ENCODE data around the gene CD6.

DNA sequence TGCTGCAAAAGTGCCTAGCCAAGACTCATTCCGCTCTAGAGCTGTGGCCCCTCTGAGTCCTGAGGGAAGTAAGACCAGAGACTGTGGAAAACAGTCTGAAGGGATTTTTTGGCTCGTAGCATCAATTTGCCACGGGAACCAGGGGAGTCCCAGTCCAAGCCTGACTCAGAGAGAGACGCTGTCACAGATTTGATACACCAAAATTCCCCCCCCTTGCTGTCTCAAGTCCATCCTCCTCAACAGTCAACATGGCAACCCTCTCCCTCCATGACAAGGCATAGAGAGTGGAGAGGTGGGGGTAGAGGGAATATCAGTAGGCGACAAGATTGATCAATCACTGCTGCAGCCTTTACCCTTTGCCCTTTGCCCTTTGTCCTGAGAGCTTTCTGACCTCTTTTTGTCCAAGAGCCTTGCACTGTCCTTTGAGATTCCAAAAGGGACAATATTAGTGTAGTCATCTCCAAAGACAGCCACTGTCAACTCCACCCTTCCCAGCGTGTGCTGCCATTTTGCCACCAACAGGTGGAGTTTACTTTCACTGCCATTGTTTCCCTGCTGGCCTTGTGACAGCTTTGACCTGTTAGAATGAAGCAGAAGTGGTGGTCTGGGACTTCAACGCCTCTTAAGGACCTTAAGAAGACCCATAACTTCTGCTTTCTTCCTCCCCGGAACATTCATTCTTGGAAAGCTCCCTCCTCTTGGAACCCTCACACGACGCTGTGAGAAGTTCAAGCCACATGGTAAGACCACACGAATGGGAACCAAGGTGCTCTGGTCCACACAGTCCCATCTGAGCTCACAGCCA, 26.8 kb upstream of the CD6 start:
- TF ChIP-seq, protein P1, sequence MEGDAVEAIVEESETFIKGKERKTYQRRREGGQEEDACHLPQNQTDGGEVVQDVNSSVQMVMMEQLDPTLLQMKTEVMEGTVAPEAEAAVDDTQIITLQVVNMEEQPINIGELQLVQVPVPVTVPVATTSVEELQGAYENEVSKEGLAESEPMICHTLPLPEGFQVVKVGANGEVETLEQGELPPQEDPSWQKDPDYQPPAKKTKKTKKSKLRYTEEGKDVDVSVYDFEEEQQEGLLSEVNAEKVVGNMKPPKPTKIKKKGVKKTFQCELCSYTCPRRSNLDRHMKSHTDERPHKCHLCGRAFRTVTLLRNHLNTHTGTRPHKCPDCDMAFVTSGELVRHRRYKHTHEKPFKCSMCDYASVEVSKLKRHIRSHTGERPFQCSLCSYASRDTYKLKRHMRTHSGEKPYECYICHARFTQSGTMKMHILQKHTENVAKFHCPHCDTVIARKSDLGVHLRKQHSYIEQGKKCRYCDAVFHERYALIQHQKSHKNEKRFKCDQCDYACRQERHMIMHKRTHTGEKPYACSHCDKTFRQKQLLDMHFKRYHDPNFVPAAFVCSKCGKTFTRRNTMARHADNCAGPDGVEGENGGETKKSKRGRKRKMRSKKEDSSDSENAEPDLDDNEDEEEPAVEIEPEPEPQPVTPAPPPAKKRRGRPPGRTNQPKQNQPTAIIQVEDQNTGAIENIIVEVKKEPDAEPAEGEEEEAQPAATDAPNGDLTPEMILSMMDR (IDR thresholded peaks at IDR 0.05; ENCODE audit: insufficient read depth, low read depth, low read length): no peak
- TF ChIP-seq EZH2 (IDR thresholded peaks at IDR 0.05; ENCODE audit: insufficient read depth, low read length): no peak
